Epithelial cell of esophagus (primary cell): ENCODE measurements around the gene SERPINA4.
"Not testable (repeated sequence)": the region's sequence is repeated elsewhere in the genome, so short reads cannot be mapped to it uniquely, and the experiment has no call there.

Source experiments
- DNase-seq: peaks from one replicate; pipeline ENCODE4 v3.0.0; 2010; ENCODE audit warnings: low read depth
- H3K4me3 ChIP-seq: 2 replicates; pipeline ENCODE4 v1.5.1; 2011; ENCODE audit warnings: mild to moderate bottlenecking, low read length, control low read depth
- CTCF ChIP-seq: IDR thresholded peaks from 2 replicates; pipeline ENCODE4 v1.5.1; 2011; ENCODE audit warnings: low read depth, mild to moderate bottlenecking, low read length, control low read depth, inconsistent platforms; ENCODE audit not compliant: insufficient read depth; ENCODE audit errors: missing control alignments

The SERPINA4 gene

GRCh38 chr14:94605361-94605760 is 44.1 kb downstream of the SERPINA4 start:
- DNase-seq, result no peak
- no peak overlapping the region for H3K4me3 ChIP-seq
- TF ChIP-seq CTCF, result no peak

- not testable (repeated sequence) for DNase-seq, H3K4me3 ChIP-seq
Measured at GRCh38 chr14:94608966-94609365, 47.7 kb downstream of the SERPINA4 start.

GRCh38 chr14:94611179-94611578 is 49.9 kb downstream of the SERPINA4 start:
- no peak overlapping the region for H3K4me3 ChIP-seq
- TF ChIP-seq CTCF, result no peak
- no peak for DNase-seq

- DNase-seq, result no peak
- TF ChIP-seq CTCF, result no peak
- H3K4me3 ChIP-seq, result no peak within 1 kb of the TSS
Measured at GRCh38 chr14:94612174-94612573, 50.9 kb downstream of the SERPINA4 start, which contains the start of gene SERPINA3. TSS of gene SERPINA3 (plus strand) at chr14:94612391. CDS start at chr14:94614442, 2,051 bp downstream.

- H3K4me3 ChIP-seq, result no peak overlapping the region
- DNase-seq, result no peak
Measured at GRCh38 chr14:94612580-94613554, 51.6 kb downstream of the SERPINA4 start.

GRCh38 chr14:94613720-94614644 is 52.7 kb downstream of the SERPINA4 start:
- TF ChIP-seq CTCF, result no peak
- H3K4me3 ChIP-seq, result no peak overlapping the region
- no peak for DNase-seq

More at GRCh38 chr14:94612580-94613554, 51.6 kb downstream of the SERPINA4 start:
- no peak for TF ChIP-seq CTCF

- H3K4me3 ChIP-seq, result no peak overlapping the region
- DNase-seq, result no peak
- no peak for TF ChIP-seq CTCF
Measured at GRCh38 chr14:94614802-94615201, 53.6 kb downstream of the SERPINA4 start.
